ENCODE data around the gene DESI1. TPM values are rescaled to one million over a fixed set of nuclear protein-coding genes. Genes with fewer than 3 reads are reported as not detected.

The DESI1 gene
- total and polyA plus RNA-seq, 2 of the 13 experiments (the other 11 are each of a cell fraction or from before 2014, with no cell fraction given): 21.6 to 29.2 TPM

DNA sequence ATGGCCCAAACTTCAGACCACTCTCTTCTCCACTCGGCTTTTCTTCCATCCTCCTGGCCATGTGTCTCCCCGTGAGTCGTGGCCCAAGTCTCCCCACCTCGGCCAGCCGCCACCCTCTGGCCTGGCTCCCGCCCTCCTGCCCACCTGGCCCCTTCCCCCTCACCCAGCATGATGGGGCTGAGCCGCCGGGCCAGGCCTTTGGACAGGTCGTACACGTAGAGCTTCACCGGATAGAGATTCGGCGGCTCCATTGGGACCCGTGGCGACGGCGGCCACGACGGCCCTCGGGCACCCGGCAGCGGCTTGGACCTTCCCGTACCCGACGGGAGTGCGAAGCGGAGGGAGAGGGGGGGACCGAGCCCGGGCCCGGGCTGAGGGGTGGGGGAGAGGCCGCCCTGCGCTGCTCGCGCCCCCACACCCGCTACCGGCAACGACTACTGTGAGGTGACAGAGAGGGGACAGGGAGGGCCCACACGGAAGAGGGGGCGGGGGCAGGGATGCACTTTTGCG, at the start of gene DESI1 (continued):
- TF ChIP-seq, protein P1, sequence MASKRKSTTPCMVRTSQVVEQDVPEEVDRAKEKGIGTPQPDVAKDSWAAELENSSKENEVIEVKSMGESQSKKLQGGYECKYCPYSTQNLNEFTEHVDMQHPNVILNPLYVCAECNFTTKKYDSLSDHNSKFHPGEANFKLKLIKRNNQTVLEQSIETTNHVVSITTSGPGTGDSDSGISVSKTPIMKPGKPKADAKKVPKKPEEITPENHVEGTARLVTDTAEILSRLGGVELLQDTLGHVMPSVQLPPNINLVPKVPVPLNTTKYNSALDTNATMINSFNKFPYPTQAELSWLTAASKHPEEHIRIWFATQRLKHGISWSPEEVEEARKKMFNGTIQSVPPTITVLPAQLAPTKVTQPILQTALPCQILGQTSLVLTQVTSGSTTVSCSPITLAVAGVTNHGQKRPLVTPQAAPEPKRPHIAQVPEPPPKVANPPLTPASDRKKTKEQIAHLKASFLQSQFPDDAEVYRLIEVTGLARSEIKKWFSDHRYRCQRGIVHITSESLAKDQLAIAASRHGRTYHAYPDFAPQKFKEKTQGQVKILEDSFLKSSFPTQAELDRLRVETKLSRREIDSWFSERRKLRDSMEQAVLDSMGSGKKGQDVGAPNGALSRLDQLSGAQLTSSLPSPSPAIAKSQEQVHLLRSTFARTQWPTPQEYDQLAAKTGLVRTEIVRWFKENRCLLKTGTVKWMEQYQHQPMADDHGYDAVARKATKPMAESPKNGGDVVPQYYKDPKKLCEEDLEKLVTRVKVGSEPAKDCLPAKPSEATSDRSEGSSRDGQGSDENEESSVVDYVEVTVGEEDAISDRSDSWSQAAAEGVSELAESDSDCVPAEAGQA (IDR thresholded peaks at IDR 0.05; ENCODE audit: low read depth): no peak
- TF ChIP-seq, protein P1 (CRISPR knock-in tag; IDR thresholded peaks at IDR 0.05; ENCODE audit: borderline replicate concordance): no peak
- no peak for TF ChIP-seq SIX1 (CRISPR knock-in tag; IDR thresholded peaks at IDR 0.05; ENCODE audit: borderline replicate concordance)
- TF ChIP-seq ARNTL (CRISPR knock-in tag; IDR thresholded peaks at IDR 0.05): no peak
- peak; percentile 76; the same call in 1 of the 2 replicates for TF ChIP-seq NR1H2 (CRISPR knock-in tag; IDR thresholded peaks at IDR 0.05; ENCODE audit: borderline replicate concordance, low read depth)
- peak; percentile 79 for TF ChIP-seq HDAC1 (CRISPR knock-in tag; IDR thresholded peaks at IDR 0.05)
- TF ChIP-seq, protein P2, sequence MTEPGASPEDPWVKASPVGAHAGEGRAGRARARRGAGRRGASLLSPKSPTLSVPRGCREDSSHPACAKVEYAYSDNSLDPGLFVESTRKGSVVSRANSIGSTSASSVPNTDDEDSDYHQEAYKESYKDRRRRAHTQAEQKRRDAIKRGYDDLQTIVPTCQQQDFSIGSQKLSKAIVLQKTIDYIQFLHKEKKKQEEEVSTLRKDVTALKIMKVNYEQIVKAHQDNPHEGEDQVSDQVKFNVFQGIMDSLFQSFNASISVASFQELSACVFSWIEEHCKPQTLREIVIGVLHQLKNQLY (CRISPR knock-in tag; IDR thresholded peaks at IDR 0.05): no peak
- TF ChIP-seq EEA1 (CRISPR knock-in tag; IDR thresholded peaks at IDR 0.05; ENCODE audit: borderline replicate concordance): no peak
- TF ChIP-seq, protein P3, sequence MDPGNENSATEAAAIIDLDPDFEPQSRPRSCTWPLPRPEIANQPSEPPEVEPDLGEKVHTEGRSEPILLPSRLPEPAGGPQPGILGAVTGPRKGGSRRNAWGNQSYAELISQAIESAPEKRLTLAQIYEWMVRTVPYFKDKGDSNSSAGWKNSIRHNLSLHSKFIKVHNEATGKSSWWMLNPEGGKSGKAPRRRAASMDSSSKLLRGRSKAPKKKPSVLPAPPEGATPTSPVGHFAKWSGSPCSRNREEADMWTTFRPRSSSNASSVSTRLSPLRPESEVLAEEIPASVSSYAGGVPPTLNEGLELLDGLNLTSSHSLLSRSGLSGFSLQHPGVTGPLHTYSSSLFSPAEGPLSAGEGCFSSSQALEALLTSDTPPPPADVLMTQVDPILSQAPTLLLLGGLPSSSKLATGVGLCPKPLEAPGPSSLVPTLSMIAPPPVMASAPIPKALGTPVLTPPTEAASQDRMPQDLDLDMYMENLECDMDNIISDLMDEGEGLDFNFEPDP (CRISPR knock-in tag; conservative IDR thresholded peaks at IDR 0.05): no peak
- TF ChIP-seq HOXA9 (CRISPR knock-in tag; IDR thresholded peaks at IDR 0.05; ENCODE audit: borderline replicate concordance): 0 out of 2 replicates have a peak, but pooled peaks have one; percentile 13
- TF ChIP-seq ZC3H13 (CRISPR knock-in tag; IDR thresholded peaks at IDR 0.05): no peak
- TF ChIP-seq, protein P4, sequence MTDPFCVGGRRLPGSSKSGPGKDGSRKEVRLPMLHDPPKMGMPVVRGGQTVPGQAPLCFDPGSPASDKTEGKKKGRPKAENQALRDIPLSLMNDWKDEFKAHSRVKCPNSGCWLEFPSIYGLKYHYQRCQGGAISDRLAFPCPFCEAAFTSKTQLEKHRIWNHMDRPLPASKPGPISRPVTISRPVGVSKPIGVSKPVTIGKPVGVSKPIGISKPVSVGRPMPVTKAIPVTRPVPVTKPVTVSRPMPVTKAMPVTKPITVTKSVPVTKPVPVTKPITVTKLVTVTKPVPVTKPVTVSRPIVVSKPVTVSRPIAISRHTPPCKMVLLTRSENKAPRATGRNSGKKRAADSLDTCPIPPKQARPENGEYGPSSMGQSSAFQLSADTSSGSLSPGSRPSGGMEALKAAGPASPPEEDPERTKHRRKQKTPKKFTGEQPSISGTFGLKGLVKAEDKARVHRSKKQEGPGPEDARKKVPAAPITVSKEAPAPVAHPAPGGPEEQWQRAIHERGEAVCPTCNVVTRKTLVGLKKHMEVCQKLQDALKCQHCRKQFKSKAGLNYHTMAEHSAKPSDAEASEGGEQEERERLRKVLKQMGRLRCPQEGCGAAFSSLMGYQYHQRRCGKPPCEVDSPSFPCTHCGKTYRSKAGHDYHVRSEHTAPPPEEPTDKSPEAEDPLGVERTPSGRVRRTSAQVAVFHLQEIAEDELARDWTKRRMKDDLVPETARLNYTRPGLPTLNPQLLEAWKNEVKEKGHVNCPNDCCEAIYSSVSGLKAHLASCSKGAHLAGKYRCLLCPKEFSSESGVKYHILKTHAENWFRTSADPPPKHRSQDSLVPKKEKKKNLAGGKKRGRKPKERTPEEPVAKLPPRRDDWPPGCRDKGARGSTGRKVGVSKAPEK (CRISPR knock-in tag; IDR thresholded peaks at IDR 0.05; ENCODE audit: borderline replicate concordance): no peak
- TF ChIP-seq JDP2 (CRISPR knock-in tag; IDR thresholded peaks at IDR 0.05; ENCODE audit: borderline replicate concordance): no peak
- no peak for TF ChIP-seq SRF (IDR thresholded peaks at IDR 0.05; ENCODE audit: low read depth, low read length)
- no peak; the same call in 1 of the 2 replicates for TF ChIP-seq DNMT3B (CRISPR knock-in tag; conservative IDR thresholded peaks at IDR 0.05)
- 0 out of 2 replicates have a peak, but pooled peaks have one; percentile 54 for TF ChIP-seq CHCHD3 (CRISPR knock-in tag; IDR thresholded peaks at IDR 0.05)
- no peak for TF ChIP-seq SOX13 (IDR thresholded peaks at IDR 0.05)
- TF ChIP-seq SOX13 (CRISPR knock-in tag; conservative IDR thresholded peaks at IDR 0.05 in 1 of 2, IDR thresholded peaks at IDR 0.05 in 1 of 2): 0 out of 4 replicates have a peak, but pooled peaks of 1 of the 2 experiments have one; percentile 10
- 0 out of 2 replicates have a peak, but pooled peaks have one; percentile 35 for TF ChIP-seq FOXK1 (CRISPR knock-in tag; IDR thresholded peaks at IDR 0.05; ENCODE audit: borderline replicate concordance, low read depth)

Measured in HepG2 (cell line).